Esophagus muscularis mucosa (tissue), 4 donors: Measurements from ENCODE around the gene AREG. TPM values are rescaled to one million over a fixed set of nuclear protein-coding genes. Genes with fewer than 3 reads are reported as not detected.

Source experiments
- DNase-seq: peaks from one replicate; pipeline ENCODE4 v3.0.0-alpha.2; 2017; ENCODE audit errors: extremely low spot score
- H3K27ac ChIP-seq, 4 donors: fragments of 200-600 bp; sonication (generic); replicated peaks in 1 of 4; 1 replicate in 3 of 4; 2 replicates in 1 of 4; pipeline ENCODE4 v1.5.1; 2016 to 2019; ENCODE audit warnings: mild to moderate bottlenecking in 1 of 4
- H3K27me3 ChIP-seq, 4 donors: fragments of 200-600 bp; sonication (generic); one replicate each; pipeline versions ENCODE4 v1.5.1 to v1.6.0; 2016 to 2019
- H3K36me3 ChIP-seq, 4 donors: fragments of 200-600 bp; sonication (generic); one replicate each; pipeline ENCODE4 v1.5.1; 2016 to 2019
- H3K4me1 ChIP-seq, 4 donors: fragments of 200-600 bp; sonication (generic); one replicate each; pipeline ENCODE4 v1.5.1; 2016 to 2019
- H3K4me3 ChIP-seq, 4 donors: fragments of 200-600 bp; sonication (generic); 1 replicate in 2 of 4; 2 replicates in 2 of 4; pipeline ENCODE4 v1.5.1; 2016 to 2019; ENCODE audit warnings: mild to moderate bottlenecking in 4 of 4, moderate library complexity in 1 of 4
- H3K9me3 ChIP-seq, 4 donors: fragments of 200-600 bp; sonication (generic); 1 replicate in 3 of 4; 2 replicates in 1 of 4; pipeline ENCODE4 v1.5.1; 2016 to 2019
- EP300 ChIP-seq: sonication (generic); formaldehyde crosslinking; IDR thresholded peaks from one replicate; pipeline ENCODE4 v1.6.1; 2017; ENCODE audit warnings: antibody characterized with exemption
- POLR2A ChIP-seq: fragments of 450-650 bp; IDR thresholded peaks from one replicate; pipeline ENCODE4 v1.6.1; 2017; ENCODE audit warnings: antibody characterized with exemption, moderate library complexity, mild to moderate bottlenecking, low read depth
- POLR2AphosphoS5 ChIP-seq, 2 donors: sonication (generic); formaldehyde crosslinking; IDR thresholded peaks; one replicate each; pipeline ENCODE4 v1.6.1; 2017; ENCODE audit warnings: antibody characterized with exemption in 2 of 2
- WGBS: methylation state at CpG from one replicate; pipeline ENCODE4 v1.1.5; 2018; 5-methylcytosine and 5-hydroxymethylcytosine counted together
- intact Hi-C: fragments of 100-400 bp; cut with DNase I; formaldehyde crosslinking; loops from one replicate; pipeline ENCODE4 v1.15.1; 2023
- total RNA-seq, 4 donors: library from RNA; depleted of rRNA; stranded (reverse); fragments of >200 nt; gene quantifications; one replicate each; pipeline versions ENCODE4 v1.1.0 to v1.2.1, GENCODE V29; 2016
- TF ChIP-seq, protein P1 (sequence below), 3 experiments: fragments of 200-600 bp in 2 of 3; fragments of 450-650 bp in 1 of 3; sonication (generic) in 2 of 3; IDR thresholded peaks; one replicate each; pipeline ENCODE4 v1.5.1; 2017 to 2019; ENCODE audit warnings: antibody characterized with exemption in 3 of 3, mild to moderate bottlenecking in 2 of 3, moderate library complexity in 1 of 3

AREG gene
- total RNA-seq, 4 donors from 2014 or later: 1.4 to 18.6 (median 4.4) TPM

DNA sequence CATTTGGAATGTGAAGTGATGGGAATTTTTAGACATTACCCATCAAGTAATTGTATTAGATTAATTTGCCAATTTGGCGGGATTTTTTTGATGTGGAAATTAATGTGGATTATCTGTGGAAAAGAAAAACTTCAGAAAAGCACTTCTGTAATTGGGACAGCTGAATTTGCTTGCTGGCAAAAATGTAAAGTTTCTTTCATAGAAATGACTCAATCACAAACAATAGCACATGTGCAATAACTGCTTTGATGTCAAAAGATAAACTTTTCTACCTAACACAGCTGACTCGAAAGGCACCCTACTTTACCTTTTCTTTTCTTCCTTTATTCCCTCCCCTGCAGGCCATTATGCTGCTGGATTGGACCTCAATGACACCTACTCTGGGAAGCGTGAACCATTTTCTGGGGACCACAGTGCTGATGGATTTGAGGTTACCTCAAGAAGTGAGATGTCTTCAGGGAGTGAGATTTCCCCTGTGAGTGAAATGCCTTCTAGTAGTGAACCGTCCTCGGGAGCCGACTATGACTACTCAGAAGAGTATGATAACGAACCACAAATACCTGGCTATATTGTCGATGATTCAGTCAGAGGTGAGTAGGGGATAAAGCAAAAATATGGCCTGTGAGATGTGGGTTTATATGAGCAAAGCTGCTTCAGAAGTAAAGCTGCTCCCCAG, 1.4 kb downstream of the AREG start:
- intact Hi-C loops: loop anchor here (5.0 to 10.0 kb wide), 3 partner anchors 69 to 348 kb away; partner anchors contain the start of gene BTC
- 96% methylated on average over 8 of the region's 8 CpGs for WGBS
- peaks cover 0 to 3% (median 0%) of the 10 kb centered on the region in 4 donors for H3K36me3 ChIP-seq
- no peaks in the 10 kb centered on the region for H3K27me3 ChIP-seq
- H3K9me3 ChIP-seq: no peaks in the 10 kb centered on the region
- H3K27ac ChIP-seq: peak overlapping the region in 2 of 4 donors; percentile 6 to 87
- H3K4me1 ChIP-seq: peaks cover 0 to 20% (median 10%) of the 10 kb centered on the region in 4 donors
- TF ChIP-seq POLR2A: no peak
- no peak for TF ChIP-seq POLR2AphosphoS5 (IDR thresholded peaks at IDR 0.05)
- TF ChIP-seq EP300: no peak
- TF ChIP-seq, protein P1, sequence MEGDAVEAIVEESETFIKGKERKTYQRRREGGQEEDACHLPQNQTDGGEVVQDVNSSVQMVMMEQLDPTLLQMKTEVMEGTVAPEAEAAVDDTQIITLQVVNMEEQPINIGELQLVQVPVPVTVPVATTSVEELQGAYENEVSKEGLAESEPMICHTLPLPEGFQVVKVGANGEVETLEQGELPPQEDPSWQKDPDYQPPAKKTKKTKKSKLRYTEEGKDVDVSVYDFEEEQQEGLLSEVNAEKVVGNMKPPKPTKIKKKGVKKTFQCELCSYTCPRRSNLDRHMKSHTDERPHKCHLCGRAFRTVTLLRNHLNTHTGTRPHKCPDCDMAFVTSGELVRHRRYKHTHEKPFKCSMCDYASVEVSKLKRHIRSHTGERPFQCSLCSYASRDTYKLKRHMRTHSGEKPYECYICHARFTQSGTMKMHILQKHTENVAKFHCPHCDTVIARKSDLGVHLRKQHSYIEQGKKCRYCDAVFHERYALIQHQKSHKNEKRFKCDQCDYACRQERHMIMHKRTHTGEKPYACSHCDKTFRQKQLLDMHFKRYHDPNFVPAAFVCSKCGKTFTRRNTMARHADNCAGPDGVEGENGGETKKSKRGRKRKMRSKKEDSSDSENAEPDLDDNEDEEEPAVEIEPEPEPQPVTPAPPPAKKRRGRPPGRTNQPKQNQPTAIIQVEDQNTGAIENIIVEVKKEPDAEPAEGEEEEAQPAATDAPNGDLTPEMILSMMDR (IDR thresholded peaks at IDR 0.05): no peak
- DNase-seq: no peak
- H3K4me3 ChIP-seq: no peak overlapping the region

DNA sequence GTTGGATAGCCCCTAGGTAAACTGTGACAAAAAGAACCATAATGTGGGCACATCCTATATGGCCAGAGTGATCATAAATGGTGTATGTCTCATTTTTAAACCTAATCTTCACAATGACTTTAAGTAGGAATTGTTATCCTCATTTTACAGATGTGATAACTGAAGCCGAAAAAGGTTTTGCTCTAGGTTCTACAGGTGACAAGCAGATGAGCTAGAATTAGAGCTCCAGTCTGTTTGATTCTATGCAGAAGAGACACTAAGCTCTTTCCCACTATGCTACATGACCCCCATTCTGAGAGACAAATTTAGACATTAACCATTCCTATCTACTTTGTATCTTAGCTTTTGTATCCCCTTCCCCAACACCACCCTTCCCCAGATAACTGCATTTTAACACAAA, 2.0 kb downstream of the AREG start:
- H3K36me3 ChIP-seq: peaks cover 0 to 3% (median 0%) of the 10 kb centered on the region in 4 donors
- no peak overlapping the region for H3K4me3 ChIP-seq
- 95% methylated on average over 1 of the region's 1 CpG for WGBS
- H3K9me3 ChIP-seq: no peaks in the 10 kb centered on the region
- peaks cover 0 to 20% (median 10%) of the 10 kb centered on the region in 4 donors for H3K4me1 ChIP-seq
- intact Hi-C loops: loop anchor here (5.0 to 10.0 kb wide), 3 partner anchors 70 to 348 kb away; partner anchors contain the start of gene BTC
- TF ChIP-seq POLR2A (no peak), EP300 (no peak), POLR2AphosphoS5 (IDR thresholded peaks at IDR 0.05) (no peak)
- TF ChIP-seq, protein P1 (IDR thresholded peaks at IDR 0.05): no peak
- H3K27ac ChIP-seq: peak overlapping the region in 1 of 4 donors; percentile 6
- no peaks in the 10 kb centered on the region for H3K27me3 ChIP-seq
- no peak for DNase-seq

DNA sequence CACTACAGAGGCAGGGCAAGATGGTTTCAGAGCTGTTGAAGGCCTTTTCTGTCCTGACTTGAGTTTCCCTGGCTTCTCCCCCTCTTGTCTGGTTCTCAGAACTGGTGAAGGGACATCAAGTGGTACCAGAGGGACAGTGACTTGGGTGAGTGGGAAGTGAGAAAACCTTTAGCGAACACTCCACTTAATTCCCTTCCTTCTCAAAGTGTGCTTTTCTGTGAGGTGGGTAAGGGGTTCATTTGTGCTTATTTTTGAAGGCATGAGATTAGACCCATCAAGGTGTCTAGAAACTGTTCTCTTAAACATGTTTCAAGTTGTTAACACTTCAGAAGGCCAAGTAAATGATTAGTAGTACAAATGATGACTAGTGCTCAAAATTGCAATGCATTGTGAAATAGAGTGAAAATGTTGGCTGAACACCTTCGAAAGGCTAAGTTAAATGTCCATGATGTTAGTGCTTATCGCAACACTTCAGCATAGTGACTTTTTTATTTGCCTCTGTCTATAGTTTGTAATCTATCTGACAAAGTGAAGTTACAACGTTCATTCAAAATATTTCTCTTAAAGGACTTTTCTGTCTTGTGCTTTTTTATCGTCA, 2.8 kb downstream of the AREG start:
- H3K4me3 ChIP-seq: no peak overlapping the region
- H3K27me3 ChIP-seq: no peaks in the 10 kb centered on the region
- intact Hi-C loops: loop anchor here (5.0 to 10.0 kb wide), 3 partner anchors 70 to 347 kb away; partner anchors contain the start of gene BTC
- TF ChIP-seq POLR2A (no peak), EP300 (no peak), POLR2AphosphoS5 (IDR thresholded peaks at IDR 0.05) (no peak)
- TF ChIP-seq, protein P1 (IDR thresholded peaks at IDR 0.05): no peak
- 88% methylated on average over 5 of the region's 5 CpGs for WGBS
- DNase-seq: no peak
- H3K4me1 ChIP-seq: peaks cover 0 to 20% (median 10%) of the 10 kb centered on the region in 4 donors
- no peaks in the 10 kb centered on the region for H3K9me3 ChIP-seq
- peaks cover 0 to 3% (median 0%) of the 10 kb centered on the region in 4 donors for H3K36me3 ChIP-seq
- no peak overlapping the region for H3K27ac ChIP-seq

DNA sequence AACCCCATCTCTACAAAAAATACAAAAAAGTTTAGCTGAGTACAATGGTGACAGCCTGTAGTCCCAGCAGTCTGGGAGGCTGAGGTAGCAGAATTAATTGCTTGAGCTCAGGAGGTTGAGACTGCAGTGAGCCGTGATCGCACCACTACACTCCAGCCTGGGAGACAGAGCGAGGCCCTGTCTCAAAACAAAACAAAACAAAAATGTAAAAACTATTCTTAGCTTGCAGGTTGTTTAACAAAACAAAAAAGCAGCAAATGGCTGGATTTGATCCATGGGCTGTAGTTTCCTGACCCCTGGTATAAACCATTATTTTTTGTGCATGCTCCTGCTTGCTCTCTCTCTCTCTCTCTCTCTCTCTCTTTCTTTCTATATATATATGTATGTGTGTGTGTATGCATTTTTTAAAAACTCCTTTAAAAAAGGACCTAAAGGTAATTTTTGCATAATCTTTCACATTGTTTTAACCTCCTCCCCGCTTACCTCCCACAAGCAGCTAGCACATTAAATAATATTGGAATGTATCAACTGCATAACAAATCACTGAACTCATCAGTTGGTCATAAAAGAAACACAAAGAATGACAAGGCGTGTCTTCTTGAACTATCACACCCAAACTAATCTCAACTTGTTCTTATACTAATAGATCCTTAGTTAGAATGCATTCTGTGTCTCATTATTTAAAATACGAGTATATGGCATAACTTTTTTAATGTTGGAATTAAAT, 4.8 kb downstream of the AREG start:
- no peak overlapping the region for H3K4me3 ChIP-seq
- WGBS: 87% methylated on average over 6 of the region's 6 CpGs
- intact Hi-C loops: loop anchor here (5.0 to 10.0 kb wide), 3 partner anchors 72 to 345 kb away; partner anchors contain the start of gene BTC

More for the DNA sequence above, 4.8 kb downstream of the AREG start:
- H3K27ac ChIP-seq: no peak overlapping the region
- DNase-seq: no peak
- TF ChIP-seq EP300 (no peak), POLR2AphosphoS5 (IDR thresholded peaks at IDR 0.05) (no peak), POLR2A (no peak)
- TF ChIP-seq, protein P1 (IDR thresholded peaks at IDR 0.05): no peak
- H3K36me3 ChIP-seq: peaks cover 0 to 3% (median 0%) of the 10 kb centered on the region in 4 donors
- H3K9me3 ChIP-seq: no peaks in the 10 kb centered on the region
- no peaks in the 10 kb centered on the region for H3K27me3 ChIP-seq
- H3K4me1 ChIP-seq: peaks cover 0 to 17% (median 7%) of the 10 kb centered on the region in 4 donors
